ENCODE results near the gene TNFRSF14.

The TNFRSF14 gene

GRCh38 chr1:2604156-2604843 is 48.1 kb downstream of the TNFRSF14 start:
- no peak for DNase-seq

GRCh38 chr1:2604844-2605508 is 48.8 kb downstream of the TNFRSF14 start:
- DNase-seq = no peak

GRCh38 chr1:2605509-2606395 is 49.6 kb downstream of the TNFRSF14 start:
- DNase-seq = no peak

GRCh38 chr1:2606396-2606880 is 50.3 kb downstream of the TNFRSF14 start:
- no peak for DNase-seq

GRCh38 chr1:2606881-2607621 is 50.9 kb downstream of the TNFRSF14 start:
- no peak for DNase-seq

GRCh38 chr1:2607641-2608091 is 51.5 kb downstream of the TNFRSF14 start:
- no peak for DNase-seq

GRCh38 chr1:2609319-2610035 is 53.3 kb downstream of the TNFRSF14 start:
- DNase-seq = no peak

- DNase-seq = no peak
These were observed 54.1 kb downstream of the TNFRSF14 start for GRCh38 chr1:2610036-2610959.

- no peak for DNase-seq
These were observed 54.9 kb downstream of the TNFRSF14 start for GRCh38 chr1:2611031-2611501.

- DNase-seq = no peak
These were observed 55.7 kb downstream of the TNFRSF14 start for GRCh38 chr1:2611621-2612437.

GRCh38 chr1:2612591-2613365 is 56.6 kb downstream of the TNFRSF14 start:
- DNase-seq = no peak
